HG02759 (cell line): ENCODE data around the gene PRDM7.

Experiments used
- ATAC-seq: cut with Tn5 transposase; IDR thresholded peaks from one replicate; pipeline ENCODE4 v1.9.1; 2021; ENCODE audit warnings: mild to moderate bottlenecking, moderate library complexity; ENCODE audit not compliant: unreplicated experiment

The PRDM7 gene

GRCh38 chr16:90040152-90041023 lies 36.7 kb downstream of the PRDM7 start:
- ATAC-seq = no peak

- ATAC-seq = no peak
Observed at GRCh38 chr16:90037276-90037675, 39.9 kb downstream of the PRDM7 start.

- ATAC-seq = no peak
Observed at GRCh38 chr16:90035902-90036301, 41.2 kb downstream of the PRDM7 start.

- ATAC-seq = no peak
Observed at GRCh38 chr16:90034504-90034903, 42.6 kb downstream of the PRDM7 start.

GRCh38 chr16:90033387-90033786 lies 43.7 kb downstream of the PRDM7 start:
- ATAC-seq = no peak

- no peak for ATAC-seq
Observed at GRCh38 chr16:90032674-90033331, 44.3 kb downstream of the PRDM7 start.

- ATAC-seq = no peak
Observed at GRCh38 chr16:90031931-90032673, 45.0 kb downstream of the PRDM7 start.

- no peak for ATAC-seq
Observed at GRCh38 chr16:90031186-90031930, 45.8 kb downstream of the PRDM7 start.

GRCh38 chr16:90028985-90029384 lies 48.1 kb downstream of the PRDM7 start:
- ATAC-seq = no peak

GRCh38 chr16:90027611-90028010 lies 49.5 kb downstream of the PRDM7 start:
- ATAC-seq = no peak

GRCh38 chr16:90026135-90026534 lies 51.0 kb downstream of the PRDM7 start:
- ATAC-seq = no peak

GRCh38 chr16:90023078-90023447 lies 54.1 kb downstream of the PRDM7 start:
- no peak for ATAC-seq

GRCh38 chr16:90022209-90023077 lies 54.7 kb downstream of the PRDM7 start:
- ATAC-seq = peak; percentile 78

- no peak for ATAC-seq
Observed at GRCh38 chr16:90020838-90021382, 56.2 kb downstream of the PRDM7 start.

- no peak for ATAC-seq
Observed at GRCh38 chr16:90020260-90020837, 56.8 kb downstream of the PRDM7 start.

GRCh38 chr16:90019543-90020259 lies 57.4 kb downstream of the PRDM7 start:
- ATAC-seq = peak; percentile 47

- no peak for ATAC-seq
Observed at GRCh38 chr16:90018652-90019542, 58.2 kb downstream of the PRDM7 start, which contains the start of gene DBNDD1. Gene DBNDD1 (minus strand): TSS chr16:90019456. CDS start chr16:90019341, 115 bp downstream.

- ATAC-seq = no peak
Observed at GRCh38 chr16:90018297-90018651, 58.9 kb downstream of the PRDM7 start.
